Thymus (tissue), 14 donors: ENCODE measurements around the gene GPR155. TPM values are rescaled to one million over a fixed set of nuclear protein-coding genes. Genes with fewer than 3 reads are reported as not detected.

Source experiments
- DNase-seq, 9 donors: peaks; one replicate each; pipeline ENCODE4 v3.0.0-alpha.2; 2013; ENCODE audit warnings: low spot score in 9 of 9, low read depth in 6 of 9, missing footprints in 1 of 9
- H3K27ac ChIP-seq, 2 donors: one replicate each; pipeline ENCODE4 v1.5.1; 2013; ENCODE audit warnings: control low read depth in 1 of 2, low read depth in 1 of 2, low read length in 1 of 2, mild to moderate bottlenecking in 1 of 2, moderate library complexity in 1 of 2
- H3K27me3 ChIP-seq, 2 donors: one replicate each; pipeline ENCODE4 v1.5.1; 2013; ENCODE audit warnings: low read length in 1 of 2; ENCODE audit not compliant: control insufficient read depth in 2 of 2, insufficient read depth in 1 of 2
- H3K36me3 ChIP-seq, 2 donors: one replicate each; pipeline ENCODE4 v1.5.1; 2013; ENCODE audit warnings: low read length in 1 of 2, mild to moderate bottlenecking in 1 of 2, moderate library complexity in 1 of 2; ENCODE audit not compliant: control insufficient read depth in 2 of 2, insufficient read depth in 2 of 2
- H3K4me1 ChIP-seq, 2 donors: one replicate each; pipeline ENCODE4 v1.5.1; 2013; ENCODE audit warnings: low read length in 2 of 2; ENCODE audit not compliant: control insufficient read depth in 2 of 2, insufficient read depth in 2 of 2
- H3K4me3 ChIP-seq, 2 donors: one replicate each; pipeline ENCODE4 v1.5.1; 2013; ENCODE audit warnings: low read length in 2 of 2, control low read depth in 1 of 2, mild to moderate bottlenecking in 1 of 2
- H3K9me3 ChIP-seq, 2 donors: one replicate each; pipeline ENCODE4 v1.5.1; 2013; ENCODE audit warnings: low read length in 1 of 2, mild to moderate bottlenecking in 1 of 2; ENCODE audit not compliant: control insufficient read depth in 2 of 2, insufficient read depth in 1 of 2
- whole genome bisulfite sequencing: extraction: QIAGEN DNeasy Blood & Tissue Kit; methylation state at CpG from one replicate; pipeline ENCODE4 v1.1.7; 2013; 5-methylcytosine and 5-hydroxymethylcytosine counted together
- long read RNA-seq, 10 donors: transcript quantifications; one replicate each; lab custom pipeline, GENCODE V29; 2026
- polyA plus RNA-seq: library from polyadenylated mRNA; stranded (reverse); fragments of 200-250 nt; gene quantifications from one replicate; pipeline ENCODE4 v1.2.3, GENCODE V29; 2013
- total RNA-seq: library from RNA; stranded (reverse); fragments of 120-200 nt; gene quantifications from one replicate; pipeline ENCODE4 v1.2.4, GENCODE V29; 2013
- donor health status: healthy.

The GPR155 gene
- total RNA-seq, result 3.0 TPM
- 2.1 TPM for polyA plus RNA-seq
- long read RNA-seq, donor 1, result 0 reads
- long read RNA-seq, donor 2, result 0 reads
- long read RNA-seq, donor 3, result 0 reads
- long read RNA-seq, donor 4, result 0 reads
- long read RNA-seq, donor 5, result 0 reads
- long read RNA-seq, donor 6, full-length matches to known transcripts, result 1 of 1 reads
- long read RNA-seq, donor 6, partial matches to known transcripts, result 0 of 1 reads
- long read RNA-seq, donor 6, other reads (novel, unspliced or antisense), result 0 of 1 reads
- long read RNA-seq, donor 7, result 0 reads
- long read RNA-seq, donor 8, result 0 reads
- long read RNA-seq, donor 9, result 0 reads
- long read RNA-seq, donor 10, result 0 reads

GRCh38 chr2:174486563-174487107 is at the start of gene GPR155:
Gene GPR155 (minus strand): TSS chr2:174487029. CDS start chr2:174481956, 5,073 bp downstream.
- Histone ChIP-seq H3K27ac (peak within 1 kb of the TSS; percentile 54 to 81), H3K4me3 (peak within 1 kb of the TSS; percentile 74 to 80), H3K4me1 (peaks cover 5 to 11% of the 10 kb centered on the region in 2 donors), H3K27me3 (peaks cover 0 to 2% of the 10 kb centered on the region in 2 donors), H3K9me3 (no peaks in the 10 kb centered on the region), H3K36me3 (no peaks in the 10 kb centered on the region)
- no peak for DNase-seq
- under 1% methylated on average over 42 of the region's 42 CpGs for WGBS

GRCh38 chr2:174535757-174536703 is 49.2 kb upstream of the GPR155 start:
- 92% methylated on average over 11 of the region's 11 CpGs for WGBS
- H3K27ac ChIP-seq, result no peak overlapping the region
- no peak for DNase-seq

GRCh38 chr2:174535083-174535482 is 48.3 kb upstream of the GPR155 start:
- H3K4me3 ChIP-seq, result no peak overlapping the region
- no peak overlapping the region for H3K27ac ChIP-seq
- H3K27me3 ChIP-seq, result no peaks in the 10 kb centered on the region
- 88% methylated on average over 3 of the region's 3 CpGs for WGBS
- no peaks in the 10 kb centered on the region for H3K4me1 ChIP-seq
- no peak for DNase-seq
- H3K36me3 ChIP-seq, result no peaks in the 10 kb centered on the region
- no peaks in the 10 kb centered on the region for H3K9me3 ChIP-seq

More at GRCh38 chr2:174535757-174536703, 49.2 kb upstream of the GPR155 start:
- H3K36me3 ChIP-seq, result no peaks in the 10 kb centered on the region
- H3K27me3 ChIP-seq, result no peaks in the 10 kb centered on the region
- H3K4me3 ChIP-seq, result no peak overlapping the region
- no peaks in the 10 kb centered on the region for H3K9me3 ChIP-seq
- no peaks in the 10 kb centered on the region for H3K4me1 ChIP-seq

GRCh38 chr2:174529916-174530315 is 43.1 kb upstream of the GPR155 start:
- Histone ChIP-seq H3K36me3 (no peaks in the 10 kb centered on the region), H3K4me3 (no peak overlapping the region), H3K27ac (no peak overlapping the region), H3K9me3 (peaks cover 0 to 1% of the 10 kb centered on the region in 2 donors), H3K4me1 (no peaks in the 10 kb centered on the region), H3K27me3 (no peaks in the 10 kb centered on the region)
- no peak for DNase-seq
- 94% methylated on average over 4 of the region's 4 CpGs for WGBS

GRCh38 chr2:174527959-174528358 is 41.1 kb upstream of the GPR155 start:
- Histone ChIP-seq H3K9me3 (peaks cover 0 to 1% of the 10 kb centered on the region in 2 donors), H3K27ac (no peak overlapping the region), H3K4me1 (no peaks in the 10 kb centered on the region), H3K36me3 (no peaks in the 10 kb centered on the region), H3K4me3 (no peak overlapping the region), H3K27me3 (no peaks in the 10 kb centered on the region)
- WGBS, result 97% methylated on average over 3 of the region's 3 CpGs
- DNase-seq, result no peak

GRCh38 chr2:174527101-174527721 is 40.4 kb upstream of the GPR155 start:
- H3K9me3 ChIP-seq, result peaks cover 0 to 1% of the 10 kb centered on the region in 2 donors
- H3K27me3 ChIP-seq, result no peaks in the 10 kb centered on the region
- H3K36me3 ChIP-seq, result no peaks in the 10 kb centered on the region
- no peak for DNase-seq
- H3K4me3 ChIP-seq, result no peak overlapping the region
- no peak overlapping the region for H3K27ac ChIP-seq
- no peaks in the 10 kb centered on the region for H3K4me1 ChIP-seq
- 98% methylated on average over 3 of the region's 3 CpGs for WGBS

GRCh38 chr2:174524527-174524926 is 37.7 kb upstream of the GPR155 start:
- H3K9me3 ChIP-seq, result peaks cover 0 to 1% of the 10 kb centered on the region in 2 donors
- no peaks in the 10 kb centered on the region for H3K4me1 ChIP-seq
- no peak overlapping the region for H3K27ac ChIP-seq
- no peaks in the 10 kb centered on the region for H3K36me3 ChIP-seq
- no peaks in the 10 kb centered on the region for H3K27me3 ChIP-seq
- DNase-seq, result peak in 1 of 9 donors; percentile 14
- 77% methylated on average over 2 of the region's 2 CpGs for WGBS
- H3K4me3 ChIP-seq, result no peak overlapping the region

- H3K4me1 ChIP-seq, result no peaks in the 10 kb centered on the region
- H3K36me3 ChIP-seq, result no peaks in the 10 kb centered on the region
- 24% methylated on average over 3 of the region's 3 CpGs for WGBS
- no peaks in the 10 kb centered on the region for H3K9me3 ChIP-seq
- no peak overlapping the region for H3K4me3 ChIP-seq
- peak in 1 of 9 donors; percentile 17 for DNase-seq
- H3K27ac ChIP-seq, result no peak overlapping the region
- H3K27me3 ChIP-seq, result no peaks in the 10 kb centered on the region
These were observed 35.7 kb upstream of the GPR155 start for GRCh38 chr2:174522553-174522952.
